Sigmoid colon (tissue), 4 donors: ENCODE results near the gene GPC1.

ENCODE experiments used
- EP300 ChIP-seq, 4 donors: sonication (generic); formaldehyde crosslinking; IDR thresholded peaks; one replicate each; pipeline ENCODE4 v1.6.1; 2017; ENCODE audit warnings: antibody characterized with exemption in 4 of 4
- POLR2A ChIP-seq, 2 donors: fragments of 450-650 bp; IDR thresholded peaks; one replicate each; pipeline ENCODE4 v1.6.1; 2016; ENCODE audit warnings: antibody characterized with exemption in 2 of 2, mild to moderate bottlenecking in 2 of 2, moderate library complexity in 2 of 2
- TF ChIP-seq, protein P1 (sequence below), 4 experiments: fragments of 450-650 bp in 3 of 4; fragments of 200-600 bp in 1 of 4; IDR thresholded peaks; one replicate each; pipeline ENCODE4 v1.5.1; 2016 to 2019; ENCODE audit warnings: antibody characterized with exemption in 4 of 4, mild to moderate bottlenecking in 3 of 4, moderate library complexity in 2 of 4

DNA sequence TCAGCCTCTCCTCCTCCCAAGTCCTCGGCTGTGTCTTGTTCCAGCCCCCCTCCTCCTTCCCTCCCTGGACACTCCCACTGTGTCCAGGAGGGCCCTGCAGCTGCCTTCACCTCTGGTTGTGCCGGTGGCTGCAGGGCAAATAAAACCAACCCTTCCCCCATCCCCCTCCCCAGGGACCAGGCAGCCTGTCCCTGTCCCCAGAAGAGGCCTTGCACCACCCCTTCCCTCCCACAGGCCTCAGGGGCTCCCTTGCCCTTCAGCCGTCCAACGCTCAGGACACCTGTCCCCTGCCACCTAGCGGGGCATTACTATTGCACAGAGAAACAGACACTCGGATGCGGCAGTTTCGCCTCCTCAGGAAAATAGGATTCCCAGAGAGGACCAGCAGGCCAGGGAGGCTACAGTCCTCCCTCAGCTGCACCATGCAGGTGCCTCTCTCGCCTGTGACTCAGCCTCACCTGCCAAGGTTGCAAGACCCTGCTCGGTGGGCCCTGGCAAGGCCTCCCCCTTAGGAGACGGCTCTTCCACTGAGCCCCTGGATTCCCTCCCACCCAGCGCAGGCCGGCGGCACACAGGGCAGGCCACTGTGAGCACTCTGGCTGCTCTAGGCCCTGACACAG, 5.5 kb upstream of the GPC1 start:
- TF ChIP-seq, protein P1, sequence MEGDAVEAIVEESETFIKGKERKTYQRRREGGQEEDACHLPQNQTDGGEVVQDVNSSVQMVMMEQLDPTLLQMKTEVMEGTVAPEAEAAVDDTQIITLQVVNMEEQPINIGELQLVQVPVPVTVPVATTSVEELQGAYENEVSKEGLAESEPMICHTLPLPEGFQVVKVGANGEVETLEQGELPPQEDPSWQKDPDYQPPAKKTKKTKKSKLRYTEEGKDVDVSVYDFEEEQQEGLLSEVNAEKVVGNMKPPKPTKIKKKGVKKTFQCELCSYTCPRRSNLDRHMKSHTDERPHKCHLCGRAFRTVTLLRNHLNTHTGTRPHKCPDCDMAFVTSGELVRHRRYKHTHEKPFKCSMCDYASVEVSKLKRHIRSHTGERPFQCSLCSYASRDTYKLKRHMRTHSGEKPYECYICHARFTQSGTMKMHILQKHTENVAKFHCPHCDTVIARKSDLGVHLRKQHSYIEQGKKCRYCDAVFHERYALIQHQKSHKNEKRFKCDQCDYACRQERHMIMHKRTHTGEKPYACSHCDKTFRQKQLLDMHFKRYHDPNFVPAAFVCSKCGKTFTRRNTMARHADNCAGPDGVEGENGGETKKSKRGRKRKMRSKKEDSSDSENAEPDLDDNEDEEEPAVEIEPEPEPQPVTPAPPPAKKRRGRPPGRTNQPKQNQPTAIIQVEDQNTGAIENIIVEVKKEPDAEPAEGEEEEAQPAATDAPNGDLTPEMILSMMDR (IDR thresholded peaks at IDR 0.05) = no peak
- TF ChIP-seq POLR2A (IDR thresholded peaks at IDR 0.05) = no peak
- no peak for TF ChIP-seq EP300 (IDR thresholded peaks at IDR 0.05)
